GM18520 (cell line): ENCODE measurements around the gene ZNF683.

ENCODE experiments used
- ATAC-seq: cut with Tn5 transposase; IDR thresholded peaks from one replicate; pipeline ENCODE4 v1.9.1; 2021; ENCODE audit not compliant: unreplicated experiment

Gene ZNF683

GRCh38 chr1:26358411-26359384 is 13.9 kb downstream of the ZNF683 start:
- ATAC-seq, result no peak

DNA sequence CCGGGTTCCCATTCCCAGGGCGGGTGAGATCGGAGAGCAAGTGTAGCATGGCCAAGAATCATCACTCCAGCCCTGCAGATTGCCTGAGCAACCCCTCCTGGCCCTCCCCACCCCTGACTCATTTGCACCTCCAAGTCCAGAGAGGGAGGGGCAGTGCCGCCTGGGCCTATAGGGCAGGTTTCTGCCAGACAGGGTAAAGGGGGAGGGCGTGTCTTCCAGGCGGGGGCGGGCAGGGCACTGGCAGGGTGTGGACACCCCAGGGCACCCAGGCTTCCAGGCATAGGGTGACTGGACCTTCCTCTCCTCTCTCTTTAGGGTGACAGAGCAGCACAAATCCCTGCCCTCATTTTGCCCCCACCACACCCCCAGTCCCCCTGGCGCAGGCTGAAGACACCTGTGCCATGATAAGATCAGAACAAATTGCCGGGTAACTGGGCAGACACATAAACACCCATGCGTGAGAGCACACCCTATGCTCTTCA is 15.4 kb downstream of the ZNF683 start:
- no peak for ATAC-seq

DNA sequence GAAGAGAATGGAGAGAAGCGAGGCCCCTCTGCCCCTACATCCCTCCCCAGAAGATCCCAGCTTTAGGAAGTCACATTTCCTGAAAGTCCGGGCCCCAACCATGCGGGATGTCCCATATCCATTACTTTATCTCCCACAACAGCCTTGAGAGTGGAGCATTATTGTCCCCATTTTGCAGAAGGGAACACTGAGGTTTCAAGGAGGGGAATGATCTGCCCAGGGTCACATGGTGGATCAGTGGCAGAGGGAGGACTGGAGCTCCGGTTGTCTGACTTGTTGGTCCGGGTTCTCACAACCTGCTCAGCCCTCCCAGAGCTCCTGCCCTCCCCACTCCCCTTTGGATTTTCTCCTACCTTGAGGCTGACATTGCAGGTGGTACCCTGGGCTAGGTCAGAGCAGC is 16.4 kb downstream of the ZNF683 start:
- no peak for ATAC-seq

GRCh38 chr1:26354972-26355371 is 17.6 kb downstream of the ZNF683 start:
- no peak for ATAC-seq

- ATAC-seq, result no peak
These were observed 18.4 kb downstream of the ZNF683 start, which contains the start of gene CRYBG2 for GRCh38 chr1:26353976-26354820. CRYBG2 (minus strand) TSS chr1:26354130; CDS start chr1:26346657, 7,473 bp downstream.

GRCh38 chr1:26353210-26353859 is 19.2 kb downstream of the ZNF683 start:
- no peak for ATAC-seq

DNA sequence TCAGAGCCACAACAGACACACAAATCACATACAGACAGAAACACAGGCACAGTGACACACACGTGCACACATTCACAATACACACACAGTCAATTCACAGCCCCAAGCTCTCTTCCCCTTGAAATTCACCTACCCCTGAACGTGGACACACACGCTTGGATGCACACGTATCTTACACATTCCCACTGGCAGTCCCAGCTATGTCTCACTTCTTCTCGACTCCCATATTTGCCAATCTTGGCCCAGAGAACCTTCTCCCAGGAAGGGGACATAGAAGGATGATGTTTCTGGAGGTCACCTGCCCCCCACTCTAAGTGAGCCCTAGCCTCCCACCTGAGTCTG is 20.2 kb downstream of the ZNF683 start:
- ATAC-seq, result no peak

DNA sequence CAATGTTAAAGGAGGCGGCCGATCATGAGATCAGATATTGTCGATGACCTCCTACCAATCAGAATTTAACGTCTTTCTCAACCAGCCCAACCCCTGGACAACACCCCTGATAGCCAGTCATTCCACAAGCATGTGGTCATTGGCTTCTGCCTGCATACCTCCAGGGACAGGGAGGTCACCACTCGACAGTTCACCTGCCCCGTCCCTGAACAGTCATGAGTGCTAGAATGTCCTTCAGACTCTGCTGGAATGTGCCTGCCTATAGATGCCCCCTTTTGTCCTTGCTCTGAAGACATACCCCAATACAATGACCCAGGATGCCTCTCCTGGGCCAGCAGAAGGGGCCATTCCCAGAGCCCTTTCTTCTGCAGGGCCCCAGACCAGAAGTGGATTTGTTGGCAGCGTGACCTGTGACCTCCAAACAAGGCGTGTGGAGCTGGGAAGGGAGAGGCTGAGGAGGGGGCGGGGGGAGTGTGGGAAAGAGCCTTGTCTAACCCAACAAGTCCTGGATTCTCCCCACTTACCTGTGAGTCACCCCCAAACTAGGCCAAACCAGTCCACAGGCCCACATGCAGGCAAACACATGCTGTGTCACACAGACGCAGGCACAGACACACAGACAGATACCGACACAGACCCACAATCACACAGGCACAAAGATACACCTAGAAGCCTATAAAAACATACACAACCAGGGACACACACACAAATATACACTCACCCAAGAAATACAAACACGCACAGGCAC is 20.8 kb downstream of the ZNF683 start:
- no peak for ATAC-seq

DNA sequence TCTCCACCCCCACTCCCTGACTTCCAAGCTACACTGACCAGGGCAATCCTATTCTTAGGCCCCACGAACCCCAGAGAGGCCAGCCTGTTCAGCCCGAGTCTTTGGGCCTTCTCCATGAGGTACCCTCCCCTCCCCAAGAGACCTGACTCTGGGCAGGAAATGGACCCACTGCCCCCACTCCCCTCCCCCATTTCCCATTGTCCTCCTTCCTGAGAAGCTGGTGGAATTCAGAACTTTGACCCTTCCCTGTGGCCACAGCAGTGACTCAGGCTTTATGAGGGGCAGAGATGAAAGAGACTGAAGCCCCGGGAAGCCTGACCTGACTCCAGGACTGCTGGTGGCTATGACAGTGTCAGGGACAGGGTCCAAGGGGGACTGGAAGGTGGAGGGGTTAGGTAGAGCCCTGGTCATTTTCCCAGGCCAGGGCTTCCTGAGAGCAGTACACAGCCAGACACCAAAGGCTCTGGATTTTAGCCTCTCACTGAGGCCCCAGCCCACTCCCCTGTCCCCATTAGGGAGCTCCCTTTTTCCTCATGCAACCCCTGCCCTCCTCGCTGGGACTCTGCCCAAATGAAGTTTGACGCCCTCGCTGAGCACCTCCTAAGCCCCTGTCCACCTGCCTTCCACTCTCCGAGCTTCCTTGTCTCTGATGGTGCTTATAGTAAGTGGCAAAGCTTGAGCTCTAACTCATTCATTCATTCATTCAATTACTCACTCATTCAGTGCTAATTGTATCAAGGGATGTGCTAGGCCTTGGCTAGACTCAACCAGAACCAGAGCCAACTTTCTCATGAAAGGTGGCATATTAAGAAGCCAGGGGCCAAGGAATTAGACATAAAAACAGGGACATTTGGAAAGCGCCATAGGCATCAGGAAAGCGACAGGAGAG is 21.6 kb downstream of the ZNF683 start:
- ATAC-seq, result no peak

GRCh38 chr1:26350343-26350700 is 22.2 kb downstream of the ZNF683 start:
- ATAC-seq, result no peak

GRCh38 chr1:26349877-26350244 is 22.7 kb downstream of the ZNF683 start:
- no peak for ATAC-seq

- no peak for ATAC-seq
These were observed 23.2 kb downstream of the ZNF683 start for GRCh38 chr1:26349188-26349876.

DNA sequence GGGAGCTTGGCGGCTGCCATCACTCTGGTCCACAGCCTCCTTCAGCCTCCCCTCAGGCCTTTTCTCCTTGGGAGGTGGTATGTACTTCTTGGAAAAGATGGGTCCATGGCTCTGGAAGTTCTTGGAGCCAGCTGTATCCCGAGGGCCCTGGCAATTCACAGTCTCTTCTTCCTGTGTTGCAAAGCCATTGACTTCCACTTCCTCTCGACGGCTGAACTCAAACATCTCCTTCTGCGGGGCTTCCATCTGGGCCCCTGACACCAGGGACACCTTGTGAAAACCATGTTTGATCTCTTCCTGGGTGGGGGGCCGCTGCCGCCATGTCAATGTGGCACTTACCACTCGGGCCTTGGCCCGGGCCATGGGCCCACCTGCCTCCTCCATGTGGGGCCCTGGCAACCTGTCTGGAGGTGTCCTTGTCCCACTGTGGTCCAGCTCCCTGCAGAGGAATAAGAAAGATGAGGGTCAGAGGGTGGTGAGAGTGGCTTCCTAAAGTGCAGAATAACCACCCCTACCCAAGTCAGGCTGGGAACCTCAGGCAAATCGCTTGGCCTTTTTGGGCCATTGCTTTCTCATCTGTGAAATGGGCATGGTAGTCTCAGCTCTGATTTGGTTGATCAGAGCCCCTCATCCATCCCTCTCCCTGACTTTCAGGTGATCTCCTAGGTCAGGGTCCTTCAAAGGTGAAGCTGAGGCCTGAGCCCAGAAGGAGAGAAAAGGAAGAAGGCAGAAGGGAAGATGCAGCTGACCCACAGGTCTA is 26.1 kb downstream of the ZNF683 start:
- ATAC-seq, result no peak

DNA sequence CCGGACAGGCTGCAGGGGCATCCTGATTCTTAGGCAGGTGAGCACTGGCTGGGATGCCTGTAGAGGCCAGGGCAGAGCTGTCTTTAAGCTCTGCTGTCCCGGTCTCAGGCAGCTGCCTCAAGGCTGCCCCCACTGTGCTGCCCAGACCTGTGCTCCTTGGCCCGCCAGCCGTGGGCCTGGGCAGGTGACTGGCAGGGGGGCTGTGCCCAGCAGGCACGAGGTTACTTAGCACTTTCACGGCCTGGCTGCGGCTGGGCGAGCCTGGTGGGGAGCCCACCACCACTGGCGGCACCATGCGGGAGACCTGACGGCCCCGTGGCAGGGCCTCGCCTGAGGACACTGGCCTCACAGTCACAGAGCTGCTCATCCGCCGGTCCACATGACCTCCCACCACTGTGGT is 26.8 kb downstream of the ZNF683 start:
- ATAC-seq, result no peak

DNA sequence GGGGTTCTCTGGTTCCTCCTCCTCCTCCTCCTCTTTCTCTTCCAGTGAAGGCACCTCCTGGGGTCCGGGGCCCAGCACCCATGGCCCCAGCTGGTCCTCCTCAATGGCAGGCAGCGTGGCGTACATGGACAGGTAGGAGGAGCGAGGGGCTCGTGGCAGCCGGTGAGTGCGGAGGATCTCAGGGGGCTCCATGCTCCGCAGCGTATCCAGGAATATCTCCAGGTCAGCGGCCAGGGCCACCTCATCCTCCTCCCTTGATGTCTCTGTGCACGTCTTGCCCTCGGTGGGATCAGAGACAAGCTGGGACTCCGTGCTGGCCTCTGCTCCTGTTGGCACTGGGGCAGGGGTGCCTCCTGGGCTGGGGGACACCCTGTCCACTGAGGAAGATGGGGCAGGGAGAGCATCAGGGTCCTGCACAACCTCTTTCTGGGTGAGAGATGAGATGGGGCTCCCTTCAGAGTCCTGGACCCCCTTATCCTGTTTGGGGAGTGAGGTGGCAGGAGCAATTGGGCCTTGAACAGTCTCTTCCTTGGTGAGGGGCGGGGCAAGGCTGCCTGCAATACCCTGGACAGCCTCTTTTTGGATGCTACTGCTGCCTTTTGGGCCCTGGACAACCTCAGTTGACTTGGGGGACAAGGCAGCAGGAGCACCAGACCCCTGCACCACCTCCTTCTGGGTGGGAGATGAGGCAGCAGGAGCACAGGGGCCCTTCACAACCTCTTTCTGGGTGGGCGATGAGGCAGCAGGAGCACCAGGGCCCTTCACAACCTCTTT is 28.2 kb downstream of the ZNF683 start:
- no peak for ATAC-seq

DNA sequence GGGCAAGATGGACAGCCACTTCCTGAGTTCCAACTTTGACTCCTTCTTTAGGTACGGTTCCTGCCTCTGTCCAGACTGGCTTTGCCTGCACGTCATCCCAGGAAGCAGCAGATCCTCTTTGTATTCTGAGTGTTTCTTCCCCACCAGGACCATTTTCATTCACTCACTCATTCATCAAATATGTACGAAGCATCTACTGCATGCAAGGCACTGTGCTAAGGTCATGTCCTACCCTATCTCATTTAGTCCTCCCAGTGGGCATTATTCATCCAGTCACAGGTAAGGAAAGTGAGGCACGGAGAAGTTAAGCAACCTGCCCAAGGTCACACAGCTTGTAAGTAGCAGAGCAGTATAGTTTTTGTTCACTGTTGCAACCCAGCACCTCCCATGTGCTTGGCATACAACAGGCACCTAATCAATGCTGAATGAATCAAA is 32.5 kb downstream of the ZNF683 start:
- ATAC-seq, result no peak

- ATAC-seq, result no peak
These were observed 33.9 kb downstream of the ZNF683 start for GRCh38 chr1:26338670-26339069.

- ATAC-seq, result no peak
These were observed 34.9 kb downstream of the ZNF683 start for GRCh38 chr1:26337625-26338024.
